ENCODE measurements around the gene CMC2.

- no peak for TF ChIP-seq BCL3 (IDR thresholded peaks at IDR 0.05; ENCODE audit: borderline replicate concordance, insufficient read depth, low read depth, low read length, poor library complexity, severe bottlenecking)
- TF ChIP-seq POLR2AphosphoS5 (IDR thresholded peaks at IDR 0.05; ENCODE audit: low read length): no peak
- TF ChIP-seq SPI1 (IDR thresholded peaks at IDR 0.05; ENCODE audit: borderline replicate concordance, insufficient read depth, low read depth, low read length): no peak
- no peak for TF ChIP-seq CBX3 (IDR thresholded peaks at IDR 0.05; ENCODE audit: borderline replicate concordance, low read depth)
- TF ChIP-seq ZBTB33 (IDR thresholded peaks at IDR 0.05): no peak
- TF ChIP-seq MXI1 (IDR thresholded peaks at IDR 0.05; ENCODE audit: low read depth, low read length): no peak
- TF ChIP-seq EP300 (IDR thresholded peaks at IDR 0.05; ENCODE audit: borderline replicate concordance in 1 of 2, control insufficient read depth in 1 of 2, low read depth in 2 of 2, low read length in 2 of 2): no peak
- TF ChIP-seq RBBP5 (conservative IDR thresholded peaks at IDR 0.05): no peak
These were observed 58.7 kb downstream of the CMC2 start for GRCh38 chr16:80947708-80948625.

Data from GM12878 (cell line).